Measurements from ENCODE around the gene TTLL11. TPM values are rescaled to one million over a fixed set of nuclear protein-coding genes. Genes with fewer than 3 reads are reported as not detected.

Gene TTLL11
- total RNA-seq, 1 donor from 2014 or later: 3.6 TPM

DNA sequence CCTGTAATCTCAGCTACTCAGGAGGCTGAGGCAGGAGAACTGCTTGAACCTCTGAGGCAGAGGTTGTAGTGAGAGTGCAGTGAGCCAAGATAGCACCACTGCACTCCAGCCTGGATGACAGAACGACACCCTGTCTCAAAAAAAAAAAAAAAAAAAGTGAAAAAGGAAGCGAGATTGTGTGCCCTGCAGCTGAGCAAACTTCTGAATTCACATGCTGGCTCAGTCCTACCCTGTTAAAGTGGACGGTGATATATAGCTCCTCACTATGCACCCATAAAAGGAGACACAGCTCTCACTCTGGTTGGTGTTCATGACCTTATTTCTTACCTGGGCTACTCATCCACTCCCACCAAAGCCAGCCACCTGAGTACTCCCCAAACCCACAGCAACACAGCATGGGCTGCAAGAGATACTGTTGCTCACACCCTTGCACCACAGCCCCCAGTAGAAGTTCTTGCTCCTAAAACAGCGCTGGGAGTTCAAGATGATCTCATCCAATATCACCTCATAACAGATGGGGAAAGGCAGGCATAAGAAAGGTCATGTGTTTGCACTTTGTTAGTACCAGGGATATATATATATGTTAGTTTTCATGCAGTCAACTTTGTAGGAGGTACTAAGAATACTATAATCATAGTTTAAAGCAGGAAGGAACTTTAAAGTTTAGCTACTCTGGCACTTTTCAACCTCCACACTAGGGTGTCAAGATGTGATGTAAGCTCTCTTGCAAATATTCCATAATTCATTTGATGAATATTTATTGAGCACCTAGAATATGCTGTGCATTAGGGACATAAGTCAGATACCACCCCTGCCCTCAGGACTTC lies 4.0 kb downstream of the TTLL11 start:
- no peaks in the 10 kb centered on the region for H3K27me3 Mint-ChIP-seq
- no peak overlapping the region for H3K27ac Mint-ChIP-seq
- CTCF ChIA-PET: interaction anchor here (1.2 to 1.5 kb wide), 3 partner anchors 9 to 10 kb away, joined by 5 to 8 read pairs (median 7); no protein-coding TSS in a partner anchor
- intact Hi-C loops (cut with micrococcal nuclease): no loop called here
- H3K4me1 Mint-ChIP-seq: peaks cover 35% of the 10 kb centered on the region
- ATAC-seq (ENCODE audit: low read depth) (no peak), DNase-seq (no peak)
- TF ChIP-seq, protein P1, sequence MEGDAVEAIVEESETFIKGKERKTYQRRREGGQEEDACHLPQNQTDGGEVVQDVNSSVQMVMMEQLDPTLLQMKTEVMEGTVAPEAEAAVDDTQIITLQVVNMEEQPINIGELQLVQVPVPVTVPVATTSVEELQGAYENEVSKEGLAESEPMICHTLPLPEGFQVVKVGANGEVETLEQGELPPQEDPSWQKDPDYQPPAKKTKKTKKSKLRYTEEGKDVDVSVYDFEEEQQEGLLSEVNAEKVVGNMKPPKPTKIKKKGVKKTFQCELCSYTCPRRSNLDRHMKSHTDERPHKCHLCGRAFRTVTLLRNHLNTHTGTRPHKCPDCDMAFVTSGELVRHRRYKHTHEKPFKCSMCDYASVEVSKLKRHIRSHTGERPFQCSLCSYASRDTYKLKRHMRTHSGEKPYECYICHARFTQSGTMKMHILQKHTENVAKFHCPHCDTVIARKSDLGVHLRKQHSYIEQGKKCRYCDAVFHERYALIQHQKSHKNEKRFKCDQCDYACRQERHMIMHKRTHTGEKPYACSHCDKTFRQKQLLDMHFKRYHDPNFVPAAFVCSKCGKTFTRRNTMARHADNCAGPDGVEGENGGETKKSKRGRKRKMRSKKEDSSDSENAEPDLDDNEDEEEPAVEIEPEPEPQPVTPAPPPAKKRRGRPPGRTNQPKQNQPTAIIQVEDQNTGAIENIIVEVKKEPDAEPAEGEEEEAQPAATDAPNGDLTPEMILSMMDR (IDR thresholded peaks at IDR 0.05): no peak
- no peak overlapping the region for H3K4me3 Mint-ChIP-seq
- POLR2A ChIA-PET: no interaction called here
- peaks cover 2% of the 10 kb centered on the region for H3K36me3 Mint-ChIP-seq (ENCODE audit: low read depth)
- no peaks in the 10 kb centered on the region for H3K9me3 Mint-ChIP-seq

DNA sequence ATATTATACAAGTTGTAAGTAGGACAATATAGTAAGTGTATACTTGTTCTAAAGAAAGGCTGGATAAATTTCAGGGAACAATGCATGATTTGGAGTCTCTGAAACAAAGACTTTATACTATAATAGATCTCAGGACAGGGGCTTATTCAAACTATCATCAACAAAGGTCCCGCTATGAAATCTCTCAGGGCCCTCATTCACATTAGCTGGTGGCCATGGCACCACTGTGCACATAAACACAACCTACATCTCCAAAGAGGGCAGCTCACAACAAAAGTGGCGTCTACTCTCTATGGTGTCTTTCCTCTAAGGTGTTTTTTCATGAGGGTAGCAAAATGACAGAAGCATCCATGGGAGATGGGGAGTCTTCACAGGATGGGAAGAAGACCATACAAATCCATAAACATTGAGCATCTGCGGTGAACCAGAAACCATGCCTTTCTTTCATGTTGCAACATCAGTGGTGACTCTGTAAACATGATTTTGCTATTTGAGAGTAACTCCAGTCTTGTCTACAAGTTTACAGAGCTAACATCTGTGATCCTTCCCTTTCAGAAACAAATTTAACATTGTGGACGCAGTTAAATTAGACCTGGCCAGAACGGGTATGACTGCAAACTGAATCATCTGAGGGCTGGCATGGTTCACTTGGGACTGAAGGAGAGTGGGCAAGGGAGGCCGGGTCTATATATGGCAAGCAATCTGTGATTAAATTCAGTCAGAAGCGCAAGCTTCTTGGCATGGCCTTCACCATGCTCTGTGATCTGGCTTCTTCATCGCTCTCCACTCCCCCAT lies 5.5 kb downstream of the TTLL11 start:
- TF ChIP-seq, protein P1 (IDR thresholded peaks at IDR 0.05): no peak
- H3K9me3 Mint-ChIP-seq: no peaks in the 10 kb centered on the region
- CTCF ChIA-PET: interaction anchor here (0.6 to 1.2 kb wide), 3 partner anchors 10 to 317 kb away, joined by 3 to 8 read pairs (median 7); no protein-coding TSS in a partner anchor

GRCh38 chr9:122086873-122087272 lies 6.2 kb downstream of the TTLL11 start:
- DNase-seq (no peak), ATAC-seq (ENCODE audit: low read depth) (no peak)
- ChIA-PET CTCF (no interaction called here), POLR2A (no interaction called here)
- H3K27me3 Mint-ChIP-seq: no peaks in the 10 kb centered on the region
- H3K36me3 Mint-ChIP-seq (ENCODE audit: low read depth): no peaks in the 10 kb centered on the region
- no peak overlapping the region for H3K27ac Mint-ChIP-seq
- H3K4me3 Mint-ChIP-seq: no peak overlapping the region
- no peaks in the 10 kb centered on the region for H3K9me3 Mint-ChIP-seq
- intact Hi-C loops (cut with micrococcal nuclease): no loop called here
- TF ChIP-seq, protein P1 (IDR thresholded peaks at IDR 0.05): no peak
- H3K4me1 Mint-ChIP-seq: peaks cover 21% of the 10 kb centered on the region

More for the DNA sequence above, 5.5 kb downstream of the TTLL11 start:
- DNase-seq: no peak
- no peak for ATAC-seq (ENCODE audit: low read depth)
- Mint-ChIP-seq H3K27ac (no peak overlapping the region), H3K4me1 (peaks cover 28% of the 10 kb centered on the region), H3K4me3 (no peak overlapping the region), H3K27me3 (no peaks in the 10 kb centered on the region), H3K36me3 (ENCODE audit: low read depth) (peaks cover 2% of the 10 kb centered on the region)
- POLR2A ChIA-PET: no interaction called here
- intact Hi-C loops (cut with micrococcal nuclease): no loop called here

DNA sequence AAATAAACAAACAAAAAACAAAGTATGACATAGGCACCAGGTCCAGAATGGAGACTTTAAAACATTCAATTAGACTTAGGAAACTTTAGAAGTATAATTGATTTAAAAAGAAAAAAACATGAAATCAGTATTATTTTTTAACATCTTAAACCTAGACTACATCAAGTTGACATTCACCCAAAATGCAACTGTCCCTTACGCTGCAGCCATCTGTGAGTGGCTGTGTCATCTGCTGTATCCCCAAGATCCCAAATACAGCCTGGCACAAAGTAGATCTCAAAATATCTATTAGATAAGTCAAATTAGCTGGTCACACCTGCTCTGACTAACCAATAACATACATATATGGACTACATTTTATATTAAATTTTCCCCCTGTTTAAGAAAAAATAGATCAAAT lies 7.8 kb downstream of the TTLL11 start:
- POLR2A ChIA-PET: no interaction called here
- no peak overlapping the region for H3K27ac Mint-ChIP-seq
- H3K4me3 Mint-ChIP-seq: no peak overlapping the region

More for the DNA sequence above, 7.8 kb downstream of the TTLL11 start:
- H3K36me3 Mint-ChIP-seq (ENCODE audit: low read depth): no peaks in the 10 kb centered on the region
- CTCF ChIA-PET: no interaction called here
- peaks cover 5% of the 10 kb centered on the region for H3K4me1 Mint-ChIP-seq
- no peaks in the 10 kb centered on the region for H3K27me3 Mint-ChIP-seq
- intact Hi-C loops (cut with micrococcal nuclease): no loop called here
- ATAC-seq (ENCODE audit: low read depth) (no peak), DNase-seq (no peak)
- TF ChIP-seq, protein P1 (IDR thresholded peaks at IDR 0.05): no peak
- H3K9me3 Mint-ChIP-seq: no peaks in the 10 kb centered on the region

All from activated B cell treated with CpG ODN at 0.5 μM for 24 hours (primary cell).